ENCODE data around the gene EGFL7.

Gene EGFL7

DNA sequence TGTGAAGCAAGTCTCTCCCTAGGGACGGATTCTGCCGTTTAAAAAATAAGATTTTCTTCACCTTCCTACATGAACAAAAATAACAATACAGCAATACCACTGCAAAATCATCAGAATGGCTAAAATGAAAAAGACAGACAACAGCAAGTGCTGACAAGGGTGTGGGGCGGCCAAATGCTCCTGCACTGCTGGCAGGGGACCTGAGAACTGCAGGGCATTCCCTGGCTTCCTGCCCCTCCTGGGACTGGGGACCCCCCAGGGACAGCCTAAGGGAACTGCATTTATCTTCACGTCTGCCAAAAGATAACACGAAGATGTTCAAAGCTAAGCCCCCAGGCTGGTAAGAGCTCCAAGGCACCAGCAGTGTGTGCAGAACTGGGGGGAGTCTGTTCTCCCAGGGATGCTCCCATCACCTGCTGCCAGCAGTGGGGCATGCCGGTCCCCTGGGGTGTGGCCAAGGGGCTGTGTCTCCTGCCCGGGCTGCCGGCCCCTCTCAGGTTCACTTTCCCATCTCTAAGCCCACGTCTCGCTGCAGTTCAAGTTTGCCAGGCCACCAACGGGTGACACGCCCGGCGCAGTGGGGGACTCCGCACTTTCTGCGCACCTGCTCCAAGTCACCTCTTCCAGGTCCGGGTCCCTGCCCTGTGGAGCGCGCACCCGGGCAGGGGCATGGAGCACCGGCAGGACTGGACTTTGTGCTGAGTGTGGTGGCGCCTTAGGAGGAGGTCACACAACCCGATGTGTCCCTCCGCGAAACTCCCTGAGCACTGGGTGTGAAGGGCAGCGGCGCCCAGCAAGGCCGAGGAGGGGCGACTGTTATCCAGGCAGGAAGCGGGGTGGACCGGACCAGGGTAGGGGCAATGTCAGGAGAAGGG, 4.5 kb upstream of the EGFL7 start:
- H3K4me3 ChIP-seq (ENCODE audit: low read depth, low read length) = no peak overlapping the region
- TF ChIP-seq, protein P1, sequence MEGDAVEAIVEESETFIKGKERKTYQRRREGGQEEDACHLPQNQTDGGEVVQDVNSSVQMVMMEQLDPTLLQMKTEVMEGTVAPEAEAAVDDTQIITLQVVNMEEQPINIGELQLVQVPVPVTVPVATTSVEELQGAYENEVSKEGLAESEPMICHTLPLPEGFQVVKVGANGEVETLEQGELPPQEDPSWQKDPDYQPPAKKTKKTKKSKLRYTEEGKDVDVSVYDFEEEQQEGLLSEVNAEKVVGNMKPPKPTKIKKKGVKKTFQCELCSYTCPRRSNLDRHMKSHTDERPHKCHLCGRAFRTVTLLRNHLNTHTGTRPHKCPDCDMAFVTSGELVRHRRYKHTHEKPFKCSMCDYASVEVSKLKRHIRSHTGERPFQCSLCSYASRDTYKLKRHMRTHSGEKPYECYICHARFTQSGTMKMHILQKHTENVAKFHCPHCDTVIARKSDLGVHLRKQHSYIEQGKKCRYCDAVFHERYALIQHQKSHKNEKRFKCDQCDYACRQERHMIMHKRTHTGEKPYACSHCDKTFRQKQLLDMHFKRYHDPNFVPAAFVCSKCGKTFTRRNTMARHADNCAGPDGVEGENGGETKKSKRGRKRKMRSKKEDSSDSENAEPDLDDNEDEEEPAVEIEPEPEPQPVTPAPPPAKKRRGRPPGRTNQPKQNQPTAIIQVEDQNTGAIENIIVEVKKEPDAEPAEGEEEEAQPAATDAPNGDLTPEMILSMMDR (IDR thresholded peaks at IDR 0.05; ENCODE audit: low read depth, low read length, missing control alignments) = no peak
- in situ Hi-C loops (cut with HindIII; ENCODE audit: low sequenced_read_pairs) = no loop called here
- DNase-seq (ENCODE audit: low read depth) = no peak

DNA sequence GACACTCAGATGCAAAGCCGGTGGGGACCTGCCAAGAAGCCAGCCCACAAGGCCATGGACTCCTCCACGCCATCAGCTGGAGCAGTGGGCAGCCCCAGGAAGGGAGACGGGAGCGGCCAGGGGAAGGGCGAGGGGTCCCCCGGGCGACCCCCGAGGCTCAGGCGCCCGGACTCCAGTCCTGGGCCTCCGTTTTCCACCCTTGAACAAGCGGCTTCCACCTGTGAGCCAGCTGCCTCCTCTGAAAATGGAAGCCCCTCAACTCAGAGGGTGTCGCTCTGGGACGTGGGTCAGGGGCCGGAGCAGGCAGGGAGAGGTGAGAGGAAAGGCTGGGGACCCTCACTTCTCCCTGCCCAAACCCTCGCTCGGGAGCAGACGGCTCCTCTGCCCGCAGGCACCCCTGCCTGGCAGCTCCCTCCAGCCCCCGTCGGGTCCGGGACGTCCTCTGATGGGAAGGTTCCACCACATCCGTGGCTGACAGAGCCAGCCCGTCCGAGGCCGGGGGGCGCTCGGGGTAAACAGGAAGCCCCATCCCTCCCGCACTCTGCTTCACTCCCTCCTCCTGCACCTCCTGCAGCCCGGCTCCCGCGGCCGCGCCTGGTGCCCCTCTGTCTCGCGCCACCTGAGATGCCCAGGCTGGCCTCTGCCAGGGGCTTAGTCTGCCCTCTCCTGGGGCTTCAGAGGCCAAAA, 3.7 kb upstream of the EGFL7 start:
- in situ Hi-C loops (cut with HindIII; ENCODE audit: low sequenced_read_pairs) = no loop called here
- no peak overlapping the region for H3K4me3 ChIP-seq (ENCODE audit: low read depth, low read length)
- TF ChIP-seq, protein P1 (IDR thresholded peaks at IDR 0.05; ENCODE audit: low read depth, low read length, missing control alignments) = no peak
- DNase-seq (ENCODE audit: low read depth) = no peak

DNA sequence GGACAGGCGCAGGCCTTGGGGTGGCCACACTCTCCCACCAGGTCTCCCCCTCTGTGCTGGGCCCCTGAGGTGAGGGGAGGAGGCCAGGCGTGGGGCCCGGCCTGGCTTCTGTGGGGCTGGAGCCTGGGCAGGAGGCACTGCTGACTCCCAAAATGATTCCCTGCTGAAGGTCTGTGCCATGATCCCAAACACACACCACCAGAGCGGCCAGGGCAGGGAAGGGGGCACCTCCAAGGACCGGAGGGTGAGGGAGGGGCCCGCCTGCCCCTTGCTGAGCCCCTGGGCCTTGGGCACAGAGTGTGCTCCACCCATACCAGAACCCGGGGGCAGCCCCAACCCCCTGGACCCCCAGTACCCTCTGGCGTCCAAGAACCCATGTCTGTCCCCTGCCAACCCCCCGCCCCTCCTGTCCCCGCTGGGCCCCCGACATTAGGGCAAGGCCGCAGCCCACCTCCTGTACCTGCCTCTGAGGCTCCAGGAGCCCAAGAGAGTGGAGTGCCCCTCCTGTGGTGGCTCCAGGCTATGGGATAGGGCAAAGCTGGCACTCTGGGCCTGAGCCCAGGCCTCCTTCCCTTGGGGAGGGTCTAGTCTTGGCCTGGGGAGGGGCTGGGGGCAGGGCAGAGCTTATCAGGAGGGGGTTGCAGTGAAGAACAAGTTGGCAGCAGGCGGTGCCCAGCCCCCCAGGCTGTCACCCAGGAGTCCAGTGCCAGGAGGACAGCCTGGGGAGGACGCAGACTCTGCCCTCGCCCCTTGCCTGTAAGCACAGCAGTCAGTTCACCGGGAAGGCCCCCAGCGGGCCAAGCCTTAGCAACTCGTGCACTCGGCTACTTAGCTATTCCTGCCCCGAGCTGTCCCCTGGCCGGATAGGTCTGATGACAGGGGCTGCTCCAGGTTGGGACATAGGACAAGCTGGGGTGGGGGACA, 2.6 kb upstream of the EGFL7 start:
- in situ Hi-C loops (cut with HindIII; ENCODE audit: low sequenced_read_pairs) = no loop called here
- DNase-seq (ENCODE audit: low read depth) = no peak

DNA sequence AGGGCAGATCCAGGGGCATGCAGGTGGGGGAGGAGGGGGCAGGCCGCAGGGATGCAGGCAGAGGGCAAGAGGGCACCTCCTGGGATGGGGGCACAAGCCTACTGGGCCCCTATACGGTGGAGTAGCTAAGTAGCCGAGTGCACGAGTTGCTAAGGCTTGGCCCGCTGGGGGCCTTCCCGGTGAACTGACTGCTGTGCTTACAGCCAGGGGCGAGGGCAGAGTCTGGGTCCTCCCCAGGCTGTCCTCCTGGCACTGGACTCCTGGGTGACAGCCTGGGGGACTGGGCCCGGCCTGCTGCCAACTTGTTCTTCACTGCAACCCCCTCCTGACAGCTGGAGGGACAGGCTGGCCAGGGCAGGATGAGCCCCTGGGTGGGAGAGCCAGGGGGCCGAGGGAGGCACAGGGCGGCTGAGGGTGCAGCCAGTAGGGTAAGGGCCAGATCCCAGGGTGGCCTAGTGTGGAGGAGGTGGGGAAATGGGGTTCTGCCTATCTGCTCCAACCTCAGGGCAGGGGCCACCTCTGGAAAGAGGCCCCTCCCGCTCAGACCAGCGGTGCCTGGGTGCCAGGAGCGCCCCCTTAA, 1.7 kb upstream of the EGFL7 start:
- TF ChIP-seq, protein P1 (IDR thresholded peaks at IDR 0.05; ENCODE audit: low read depth, low read length, missing control alignments) = no peak
- no peak overlapping the region for H3K4me3 ChIP-seq (ENCODE audit: low read depth, low read length)
- in situ Hi-C loops (cut with HindIII; ENCODE audit: low sequenced_read_pairs) = no loop called here
- no peak for DNase-seq (ENCODE audit: low read depth)

More for the DNA sequence above, 2.6 kb upstream of the EGFL7 start:
- no peak overlapping the region for H3K4me3 ChIP-seq (ENCODE audit: low read depth, low read length)
- TF ChIP-seq, protein P1 (IDR thresholded peaks at IDR 0.05; ENCODE audit: low read depth, low read length, missing control alignments) = no peak

GRCh38 chr9:136661641-136662325, 933 bp upstream of the EGFL7 start:
- TF ChIP-seq, protein P1 (IDR thresholded peaks at IDR 0.05; ENCODE audit: low read depth, low read length, missing control alignments) = no peak

More at GRCh38 chr9:136661641-136662325, 933 bp upstream of the EGFL7 start:
- in situ Hi-C loops (cut with HindIII; ENCODE audit: low sequenced_read_pairs) = no loop called here
- DNase-seq (ENCODE audit: low read depth) = no peak
- no peak overlapping the region for H3K4me3 ChIP-seq (ENCODE audit: low read depth, low read length)

All from astrocyte of the cerebellum (primary cell).